SK-N-SH treated with all-trans-retinoic acid at 6 μM for 48 hours (cell line): ENCODE measurements around the gene P2RX5.
"Not testable (repeated sequence)": the region's sequence is repeated elsewhere in the genome, so short reads cannot be mapped to it uniquely, and the experiment has no call there.

Experiments used
- ATAC-seq: fragments of 200-7000 bp; cut with Tn5 transposase; 3 replicates; pipeline ENCODE4 v1.9.1; 2020; ENCODE audit warnings: mild to moderate bottlenecking, moderate library complexity
- BACH2 ChIP-seq: fragments of 250-450 bp; sonication (Bioruptor Pico); IDR thresholded peaks from 2 replicates; pipeline ENCODE4 v1.9.0; 2021; ENCODE audit warnings: mild to moderate bottlenecking, borderline replicate concordance
- CSDC2 ChIP-seq: fragments of 250-450 bp; sonication (Bioruptor Pico); IDR thresholded peaks from 2 replicates; pipeline ENCODE4 v1.5.0; 2020; ENCODE audit warnings: mild to moderate bottlenecking, moderate library complexity
- CSRNP3 ChIP-seq: fragments of 250-450 bp; sonication (Bioruptor Pico); IDR thresholded peaks from 2 replicates; pipeline ENCODE4 v1.5.1; 2021; ENCODE audit warnings: mild to moderate bottlenecking, moderate library complexity
- ESRRG ChIP-seq: fragments of 250-450 bp; sonication (Bioruptor Pico); IDR thresholded peaks from 2 replicates; pipeline ENCODE4 v1.6.1; 2021; ENCODE audit warnings: mild to moderate bottlenecking
- GLIS3 ChIP-seq: fragments of 250-450 bp; sonication (Bioruptor Pico); IDR thresholded peaks from 2 replicates; pipeline ENCODE4 v1.5.0; 2020; ENCODE audit warnings: mild to moderate bottlenecking, moderate library complexity
- ISL1 ChIP-seq: fragments of 250-450 bp; sonication (Bioruptor Pico); IDR thresholded peaks from 2 replicates; pipeline ENCODE4 v2.1.2; 2022; ENCODE audit warnings: mild to moderate bottlenecking, moderate library complexity
- OSR1 ChIP-seq: fragments of 250-450 bp; sonication (Bioruptor Pico); IDR thresholded peaks from 2 replicates; pipeline ENCODE4 v1.8.0; 2022; ENCODE audit warnings: moderate library complexity, mild to moderate bottlenecking, inconsistent platforms
- PPARA ChIP-seq: fragments of 250-450 bp; sonication (Bioruptor Pico); IDR thresholded peaks from 2 replicates; pipeline ENCODE4 v1.5.0; 2020; ENCODE audit warnings: mild to moderate bottlenecking, borderline replicate concordance
- RARB ChIP-seq: fragments of 250-450 bp; sonication (Bioruptor Pico); IDR thresholded peaks from 2 replicates; pipeline ENCODE4 v1.8.0; 2021; ENCODE audit warnings: mild to moderate bottlenecking, moderate library complexity
- SNAI2 ChIP-seq: fragments of 250-450 bp; sonication (Bioruptor Pico); IDR thresholded peaks from 2 replicates; pipeline ENCODE4 v1.5.0; 2020; ENCODE audit warnings: mild to moderate bottlenecking, moderate library complexity
- TCF4 ChIP-seq: fragments of 250-450 bp; sonication (Bioruptor Pico); IDR thresholded peaks from 2 replicates; pipeline ENCODE4 v1.8.0; 2021; ENCODE audit warnings: mild to moderate bottlenecking, moderate library complexity, borderline replicate concordance
- TOX ChIP-seq: fragments of 250-450 bp; sonication (Bioruptor Pico); IDR thresholded peaks from 2 replicates; pipeline ENCODE4 v1.8.0; 2021; ENCODE audit warnings: mild to moderate bottlenecking, moderate library complexity, borderline replicate concordance
- ZC3H10 ChIP-seq: fragments of 250-450 bp; sonication (Bioruptor Pico); IDR thresholded peaks from 2 replicates; pipeline ENCODE4 v1.5.1; 2021; ENCODE audit warnings: mild to moderate bottlenecking, moderate library complexity
- ZFP3 ChIP-seq: fragments of 250-450 bp; sonication (Bioruptor Pico); IDR thresholded peaks from 2 replicates; pipeline ENCODE4 v1.5.0; 2020; ENCODE audit warnings: mild to moderate bottlenecking, moderate library complexity
- ZFP30 ChIP-seq: fragments of 450-650 bp; formaldehyde crosslinking; IDR thresholded peaks from 2 replicates; pipeline ENCODE4 v1.5.0; 2022; ENCODE audit warnings: mild to moderate bottlenecking, moderate library complexity
- ZNF565 ChIP-seq: fragments of 450-650 bp; formaldehyde crosslinking; conservative IDR thresholded peaks from 2 replicates; pipeline ENCODE4 v1.5.0; 2020; ENCODE audit warnings: low read depth, mild to moderate bottlenecking, moderate library complexity
- TF ChIP-seq, protein P1 (sequence below): fragments of 250-450 bp; sonication (Bioruptor Pico); IDR thresholded peaks from 2 replicates; pipeline ENCODE4 v1.5.1; 2020; ENCODE audit warnings: low read depth, mild to moderate bottlenecking, moderate library complexity
- TF ChIP-seq, protein P2 (sequence below): fragments of 250-450 bp; sonication (Bioruptor Pico); IDR thresholded peaks from 2 replicates; pipeline ENCODE4 v1.5.0; 2020; ENCODE audit warnings: mild to moderate bottlenecking, moderate library complexity
- TF ChIP-seq, protein P3 (sequence below): fragments of 250-450 bp; sonication (Bioruptor Pico); IDR thresholded peaks from 2 replicates; pipeline ENCODE4 v1.8.0; 2020; ENCODE audit warnings: mild to moderate bottlenecking, moderate library complexity, borderline replicate concordance

Gene P2RX5

GRCh38 chr17:3708366-3708765 is 12.4 kb upstream of the P2RX5 start:
- TF ChIP-seq PPARA (no peak), ZFP30 (CRISPR knock-in tag) (no peak), ISL1 (CRISPR knock-in tag) (no peak), ZC3H10 (CRISPR knock-in tag) (no peak), CSDC2 (no peak), RARB (no peak), GLIS3 (no peak), TCF4 (CRISPR knock-in tag) (no peak), BACH2 (no peak), OSR1 (CRISPR knock-in tag) (no peak)
- TF ChIP-seq, protein P1, sequence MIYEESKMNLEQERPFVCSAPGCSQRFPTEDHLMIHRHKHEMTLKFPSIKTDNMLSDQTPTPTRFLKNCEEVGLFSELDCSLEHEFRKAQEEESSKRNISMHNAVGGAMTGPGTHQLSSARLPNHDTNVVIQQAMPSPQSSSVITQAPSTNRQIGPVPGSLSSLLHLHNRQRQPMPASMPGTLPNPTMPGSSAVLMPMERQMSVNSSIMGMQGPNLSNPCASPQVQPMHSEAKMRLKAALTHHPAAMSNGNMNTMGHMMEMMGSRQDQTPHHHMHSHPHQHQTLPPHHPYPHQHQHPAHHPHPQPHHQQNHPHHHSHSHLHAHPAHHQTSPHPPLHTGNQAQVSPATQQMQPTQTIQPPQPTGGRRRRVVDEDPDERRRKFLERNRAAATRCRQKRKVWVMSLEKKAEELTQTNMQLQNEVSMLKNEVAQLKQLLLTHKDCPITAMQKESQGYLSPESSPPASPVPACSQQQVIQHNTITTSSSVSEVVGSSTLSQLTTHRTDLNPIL, result no peak
- TF ChIP-seq, all 23 proteins: peak for 0
- ATAC-seq, result no peak

GRCh38 chr17:3705718-3705984 is 9.7 kb upstream of the P2RX5 start:
- not testable (repeated sequence) for ATAC-seq

DNA sequence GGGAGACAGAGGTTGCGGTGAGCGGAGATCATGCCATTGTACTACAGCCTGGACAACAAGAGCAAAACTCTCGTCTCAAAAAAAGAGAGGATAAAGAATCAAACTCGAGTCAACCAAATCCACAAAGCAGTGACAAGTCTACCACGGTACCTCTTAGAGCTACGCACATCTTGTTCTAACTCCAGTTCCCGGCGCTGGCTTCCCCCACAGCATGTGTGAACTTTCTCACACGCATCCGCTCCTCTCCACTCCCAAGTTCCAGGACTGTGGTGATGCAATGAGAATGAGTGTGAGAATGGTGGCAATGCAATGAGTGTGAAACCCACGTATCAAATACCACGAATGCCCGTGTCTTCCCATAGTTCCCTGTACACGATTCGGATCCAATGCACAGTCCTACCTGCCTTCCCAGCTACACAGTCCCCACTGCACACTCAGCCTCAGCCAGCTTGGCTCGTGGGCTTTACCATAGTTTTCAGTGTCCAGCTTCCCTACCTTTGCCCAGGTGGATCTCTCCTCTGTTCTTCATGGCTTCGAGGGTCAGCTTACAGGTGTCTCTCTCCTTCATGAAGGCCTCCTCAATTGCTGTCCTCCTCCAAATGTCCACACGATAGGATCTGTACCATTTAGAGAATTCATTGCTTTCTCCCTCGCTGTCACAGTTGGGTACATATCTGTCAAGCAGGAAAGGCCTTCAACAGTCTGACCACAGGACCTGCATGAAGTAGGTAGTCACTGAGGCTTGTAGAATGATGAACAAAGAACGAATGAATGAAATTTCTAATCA is 9.2 kb upstream of the P2RX5 start:
- TF ChIP-seq ZFP30 (CRISPR knock-in tag) (no peak), GLIS3 (no peak), BACH2 (no peak), TOX (CRISPR knock-in tag) (no peak)
- TF ChIP-seq, protein P2, sequence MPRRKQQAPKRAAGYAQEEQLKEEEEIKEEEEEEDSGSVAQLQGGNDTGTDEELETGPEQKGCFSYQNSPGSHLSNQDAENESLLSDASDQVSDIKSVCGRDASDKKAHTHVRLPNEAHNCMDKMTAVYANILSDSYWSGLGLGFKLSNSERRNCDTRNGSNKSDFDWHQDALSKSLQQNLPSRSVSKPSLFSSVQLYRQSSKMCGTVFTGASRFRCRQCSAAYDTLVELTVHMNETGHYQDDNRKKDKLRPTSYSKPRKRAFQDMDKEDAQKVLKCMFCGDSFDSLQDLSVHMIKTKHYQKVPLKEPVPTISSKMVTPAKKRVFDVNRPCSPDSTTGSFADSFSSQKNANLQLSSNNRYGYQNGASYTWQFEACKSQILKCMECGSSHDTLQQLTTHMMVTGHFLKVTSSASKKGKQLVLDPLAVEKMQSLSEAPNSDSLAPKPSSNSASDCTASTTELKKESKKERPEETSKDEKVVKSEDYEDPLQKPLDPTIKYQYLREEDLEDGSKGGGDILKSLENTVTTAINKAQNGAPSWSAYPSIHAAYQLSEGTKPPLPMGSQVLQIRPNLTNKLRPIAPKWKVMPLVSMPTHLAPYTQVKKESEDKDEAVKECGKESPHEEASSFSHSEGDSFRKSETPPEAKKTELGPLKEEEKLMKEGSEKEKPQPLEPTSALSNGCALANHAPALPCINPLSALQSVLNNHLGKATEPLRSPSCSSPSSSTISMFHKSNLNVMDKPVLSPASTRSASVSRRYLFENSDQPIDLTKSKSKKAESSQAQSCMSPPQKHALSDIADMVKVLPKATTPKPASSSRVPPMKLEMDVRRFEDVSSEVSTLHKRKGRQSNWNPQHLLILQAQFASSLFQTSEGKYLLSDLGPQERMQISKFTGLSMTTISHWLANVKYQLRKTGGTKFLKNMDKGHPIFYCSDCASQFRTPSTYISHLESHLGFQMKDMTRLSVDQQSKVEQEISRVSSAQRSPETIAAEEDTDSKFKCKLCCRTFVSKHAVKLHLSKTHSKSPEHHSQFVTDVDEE (CRISPR knock-in tag), result no peak
- TF ChIP-seq, all 23 proteins: peak for 0
- no peak for ATAC-seq

- not testable (repeated sequence) for ATAC-seq
Measured at GRCh38 chr17:3702041-3702539, 6.1 kb upstream of the P2RX5 start.

GRCh38 chr17:3699951-3700350 is 4.0 kb upstream of the P2RX5 start:
- TF ChIP-seq, protein P2 (CRISPR knock-in tag), result no peak
- TF ChIP-seq ZNF565 (no peak), SNAI2 (no peak)

DNA sequence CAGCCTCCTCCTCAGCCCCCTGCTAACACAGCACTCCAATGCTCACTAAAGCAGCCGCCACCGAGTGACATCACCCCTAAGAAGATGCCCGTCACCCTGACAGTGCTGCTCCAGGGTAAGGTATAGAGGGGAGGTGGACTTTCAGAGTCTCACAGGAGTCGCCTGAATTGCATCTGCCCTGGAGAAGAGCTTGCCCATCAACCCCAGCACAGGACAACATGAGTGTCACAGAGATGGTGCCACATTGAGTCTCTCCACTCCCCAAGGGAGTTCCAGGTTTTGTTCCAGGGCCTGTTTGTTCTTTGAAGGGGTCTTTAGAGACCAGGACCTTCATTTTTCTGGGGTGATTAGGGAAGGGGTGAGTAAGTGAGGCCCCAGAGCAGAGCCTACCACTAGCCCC is 2.2 kb upstream of the P2RX5 start:
- ATAC-seq, result no peak
- no peak for TF ChIP-seq CSDC2
- TF ChIP-seq ZNF565, result no peak
- TF ChIP-seq, protein P3, sequence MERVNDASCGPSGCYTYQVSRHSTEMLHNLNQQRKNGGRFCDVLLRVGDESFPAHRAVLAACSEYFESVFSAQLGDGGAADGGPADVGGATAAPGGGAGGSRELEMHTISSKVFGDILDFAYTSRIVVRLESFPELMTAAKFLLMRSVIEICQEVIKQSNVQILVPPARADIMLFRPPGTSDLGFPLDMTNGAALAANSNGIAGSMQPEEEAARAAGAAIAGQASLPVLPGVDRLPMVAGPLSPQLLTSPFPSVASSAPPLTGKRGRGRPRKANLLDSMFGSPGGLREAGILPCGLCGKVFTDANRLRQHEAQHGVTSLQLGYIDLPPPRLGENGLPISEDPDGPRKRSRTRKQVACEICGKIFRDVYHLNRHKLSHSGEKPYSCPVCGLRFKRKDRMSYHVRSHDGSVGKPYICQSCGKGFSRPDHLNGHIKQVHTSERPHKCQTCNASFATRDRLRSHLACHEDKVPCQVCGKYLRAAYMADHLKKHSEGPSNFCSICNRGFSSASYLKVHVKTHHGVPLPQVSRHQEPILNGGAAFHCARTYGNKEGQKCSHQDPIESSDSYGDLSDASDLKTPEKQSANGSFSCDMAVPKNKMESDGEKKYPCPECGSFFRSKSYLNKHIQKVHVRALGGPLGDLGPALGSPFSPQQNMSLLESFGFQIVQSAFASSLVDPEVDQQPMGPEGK (CRISPR knock-in tag), result no peak
- TF ChIP-seq ISL1 (CRISPR knock-in tag), result no peak
- TF ChIP-seq CSRNP3 (CRISPR knock-in tag), result no peak
- no peak for TF ChIP-seq ZC3H10 (CRISPR knock-in tag)
- no peak for TF ChIP-seq RARB
- TF ChIP-seq ZFP3, result no peak
- TF ChIP-seq ESRRG, result no peak
- TF ChIP-seq, protein P2 (CRISPR knock-in tag), result no peak
- TF ChIP-seq PPARA, result no peak
- no peak for TF ChIP-seq TOX (CRISPR knock-in tag)

More at GRCh38 chr17:3699951-3700350, 4.0 kb upstream of the P2RX5 start:
- ATAC-seq, result no peak
